Keratinocyte (primary cell): ENCODE results near the gene CTNNA2.

Experiments
- CTCF ChIP-seq, 3 experiments: IDR thresholded peaks in 1 of 3; conservative IDR thresholded peaks in 1 of 3; optimal IDR thresholded peaks in 1 of 3; 2 replicates in 2 of 3; 3 replicates in 1 of 3; pipeline versions ENCODE3 to v1.5.1; 2011; ENCODE audit warnings: low read length in 3 of 3, mild to moderate bottlenecking in 3 of 3, moderate library complexity in 2 of 3, control low read depth in 1 of 3, inconsistent platforms in 1 of 3; ENCODE audit not compliant: insufficient read depth in 2 of 3; ENCODE audit errors: extremely low read depth in 1 of 3
- EZH2 ChIP-seq: IDR thresholded peaks from one replicate; pipeline ENCODE4 v1.6.1; 2012; ENCODE audit warnings: inconsistent platforms, mild to moderate bottlenecking, low read length, moderate library complexity

GRCh38 chr2:79700651-79701050 is 187.8 kb downstream of the CTNNA2 start:
- TF ChIP-seq CTCF (optimal IDR thresholded peaks at IDR 0.05 in 1 of 3, IDR thresholded peaks at IDR 0.05 in 1 of 3, conservative IDR thresholded peaks at IDR 0.05 in 1 of 3; ENCODE audit: extremely low read depth in 1 of 3, insufficient read depth in 2 of 3, low read length in 3 of 3) = no peak
- no peak for TF ChIP-seq EZH2
